GOT3 (cell line): ENCODE results near the gene UTS2.

ENCODE experiments used
- DNase-seq: peaks from one replicate; lab custom pipeline; 2025; ENCODE audit warnings: mixed read lengths; lab: John Stamatoyannopoulos, UW

The UTS2 gene

GRCh38 chr1:7852804-7853683 is at the start of gene UTS2:
TSS of gene UTS2 (minus strand) at chr1:7853065. CDS start at chr1:7853003, 62 bp downstream.
- DNase-seq: no peak

- DNase-seq: no peak
Measured at GRCh38 chr1:7899741-7900140, 46.9 kb upstream of the UTS2 start.

- no peak for DNase-seq
Measured at GRCh38 chr1:7898962-7899361, 46.1 kb upstream of the UTS2 start.

- no peak for DNase-seq
Measured at GRCh38 chr1:7896994-7897393, 44.1 kb upstream of the UTS2 start.

- peak; percentile 52 for DNase-seq
Measured at GRCh38 chr1:7893529-7894180, 40.8 kb upstream of the UTS2 start.

GRCh38 chr1:7891804-7892203 is 38.9 kb upstream of the UTS2 start:
- DNase-seq: no peak

- DNase-seq: no peak
Measured at GRCh38 chr1:7890853-7891252, 38.0 kb upstream of the UTS2 start.

GRCh38 chr1:7888248-7889081 is 35.6 kb upstream of the UTS2 start:
- DNase-seq: no peak

- DNase-seq: no peak
Measured at GRCh38 chr1:7886405-7886745, 33.5 kb upstream of the UTS2 start.

GRCh38 chr1:7885513-7886404 is 32.9 kb upstream of the UTS2 start:
- DNase-seq: no peak

GRCh38 chr1:7884757-7885156 is 31.9 kb upstream of the UTS2 start:
- no peak for DNase-seq

- no peak for DNase-seq
Measured at GRCh38 chr1:7879228-7879627, 26.4 kb upstream of the UTS2 start.

- DNase-seq: no peak
Measured at GRCh38 chr1:7878027-7878426, 25.2 kb upstream of the UTS2 start.

- no peak for DNase-seq
Measured at GRCh38 chr1:7873801-7874795, 21.2 kb upstream of the UTS2 start.

- DNase-seq: no peak
Measured at GRCh38 chr1:7871136-7871535, 18.3 kb upstream of the UTS2 start.

GRCh38 chr1:7869136-7869920 is 16.5 kb upstream of the UTS2 start:
- DNase-seq: no peak

GRCh38 chr1:7868070-7868780 is 15.4 kb upstream of the UTS2 start:
- no peak for DNase-seq

GRCh38 chr1:7865978-7866377 is 13.1 kb upstream of the UTS2 start:
- no peak for DNase-seq
